ENCODE results near the gene CFAP20DC.

DNA sequence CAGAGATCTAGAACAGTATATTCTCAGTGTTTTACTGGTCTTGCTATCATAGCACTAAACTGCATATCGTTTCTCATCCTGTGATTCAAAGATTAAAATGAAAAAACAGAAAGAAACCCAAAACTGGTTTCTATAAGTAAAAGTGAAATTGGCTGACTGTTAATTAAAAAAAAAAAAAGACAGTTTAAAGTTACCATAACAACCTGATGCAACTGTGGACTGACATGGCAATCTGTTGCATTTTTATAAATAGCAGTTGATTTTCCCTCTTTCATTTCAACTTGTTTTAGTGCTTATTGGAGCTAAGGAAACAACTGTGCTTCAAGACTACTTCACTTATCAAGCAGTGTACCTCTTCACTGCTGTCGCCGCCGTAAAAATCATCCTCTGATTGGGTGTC is 186.6 kb downstream of the CFAP20DC start:
- TF ChIP-seq, protein P1, sequence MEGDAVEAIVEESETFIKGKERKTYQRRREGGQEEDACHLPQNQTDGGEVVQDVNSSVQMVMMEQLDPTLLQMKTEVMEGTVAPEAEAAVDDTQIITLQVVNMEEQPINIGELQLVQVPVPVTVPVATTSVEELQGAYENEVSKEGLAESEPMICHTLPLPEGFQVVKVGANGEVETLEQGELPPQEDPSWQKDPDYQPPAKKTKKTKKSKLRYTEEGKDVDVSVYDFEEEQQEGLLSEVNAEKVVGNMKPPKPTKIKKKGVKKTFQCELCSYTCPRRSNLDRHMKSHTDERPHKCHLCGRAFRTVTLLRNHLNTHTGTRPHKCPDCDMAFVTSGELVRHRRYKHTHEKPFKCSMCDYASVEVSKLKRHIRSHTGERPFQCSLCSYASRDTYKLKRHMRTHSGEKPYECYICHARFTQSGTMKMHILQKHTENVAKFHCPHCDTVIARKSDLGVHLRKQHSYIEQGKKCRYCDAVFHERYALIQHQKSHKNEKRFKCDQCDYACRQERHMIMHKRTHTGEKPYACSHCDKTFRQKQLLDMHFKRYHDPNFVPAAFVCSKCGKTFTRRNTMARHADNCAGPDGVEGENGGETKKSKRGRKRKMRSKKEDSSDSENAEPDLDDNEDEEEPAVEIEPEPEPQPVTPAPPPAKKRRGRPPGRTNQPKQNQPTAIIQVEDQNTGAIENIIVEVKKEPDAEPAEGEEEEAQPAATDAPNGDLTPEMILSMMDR (IDR thresholded peaks at IDR 0.05 in 4 of 5, conservative IDR thresholded peaks at IDR 0.05 in 1 of 5), result no peak
- no peak for TF ChIP-seq POLR2A (IDR thresholded peaks at IDR 0.05)

Data from gastrocnemius medialis (tissue), 4 donors.